22Rv1 (cell line): ENCODE results near the gene SUPT4H1.

Experiments used
- CTCF ChIP-seq: fragments of 450-650 bp; IDR thresholded peaks from 2 replicates; pipeline ENCODE4 v1.5.1; 2017; ENCODE audit warnings: mild to moderate bottlenecking
- ZFX ChIP-seq: fragments of 450-650 bp; IDR thresholded peaks from 2 replicates; pipeline ENCODE4 v1.6.1; 2017; ENCODE audit warnings: antibody characterized with exemption, borderline replicate concordance

- TF ChIP-seq CTCF, result no peak
- TF ChIP-seq ZFX, result no peak
Measured at GRCh38 chr17:58388302-58389190, 36.5 kb upstream of the SUPT4H1 start.
